IMR-90 (cell line): ENCODE data around the gene CEP97. TPM values are rescaled to one million over a fixed set of nuclear protein-coding genes. Genes with fewer than 3 reads are reported as not detected.

Source experiments
- ATAC-seq: fragments of 200-7000 bp; cut with Tn5 transposase; 2 replicates; pipeline ENCODE4 v1.9.1; 2020; ENCODE audit warnings: low read depth, mild to moderate bottlenecking, moderate library complexity
- BruUV-seq: library from RNA; stranded (reverse); fragments of 400-500 nt; replicated peaks from 2 replicates; lab custom pipeline; 2021; lab: Mats Ljungman, UMichigan
- CTCF ChIA-PET: fragments of 300-600 bp; formaldehyde crosslinking; extraction: SDS; loops from one replicate; lab custom pipeline; 2021; ENCODE audit warnings: antibody characterized with exemption; lab: Yijun Ruan, JAX
- POLR2A ChIA-PET: fragments of 300-600 bp; sonication (Branson Sonifier 250); formaldehyde crosslinking; loops from one replicate; lab custom pipeline; 2022; ENCODE audit warnings: antibody characterized with exemption; ENCODE audit not compliant: unreplicated experiment; lab: Charles Lee
- DNase-seq: peaks from one replicate; pipeline ENCODE4 v3.0.0; 2013
- H2AFZ ChIP-seq: replicated peaks from 2 replicates; pipeline ENCODE3; 2013; ENCODE audit warnings: low read length, mild to moderate bottlenecking; ENCODE audit not compliant: poor library complexity
- H2AK5ac ChIP-seq: 2 replicates; pipeline ENCODE4 v1.6.1; 2013; ENCODE audit warnings: low read depth, low read length, inconsistent platforms
- H2AK9ac ChIP-seq: replicated peaks from 2 replicates; pipeline ENCODE3; 2013; ENCODE audit warnings: mild to moderate bottlenecking, low read depth, low read length, moderate library complexity; ENCODE audit not compliant: poor library complexity
- H2BK120ac ChIP-seq: 2 replicates; pipeline ENCODE4 v1.6.1; 2013; ENCODE audit warnings: low read depth, low read length, inconsistent platforms
- H2BK15ac ChIP-seq: 3 replicates; pipeline ENCODE4 v1.6.1; 2013; ENCODE audit warnings: low read depth, low read length, inconsistent platforms
- H2BK20ac ChIP-seq: 2 replicates; pipeline ENCODE4 v1.6.1; 2013; ENCODE audit warnings: low read depth, mild to moderate bottlenecking, inconsistent platforms, low read length, moderate library complexity
- H2BK5ac ChIP-seq: 2 replicates; pipeline ENCODE4 v1.6.1; 2013; ENCODE audit warnings: mild to moderate bottlenecking, low read depth, low read length, inconsistent platforms; ENCODE audit not compliant: poor library complexity, severe bottlenecking
- H3K14ac ChIP-seq: replicated peaks from 2 replicates; pipeline ENCODE4 v1.6.1; 2013; ENCODE audit warnings: low read depth, low read length, inconsistent platforms
- H3K18ac ChIP-seq: 2 replicates; pipeline ENCODE4 v1.6.1; 2013; ENCODE audit warnings: low read depth, low read length, control low read depth
- H3K23ac ChIP-seq: 2 replicates; pipeline ENCODE4 v1.6.1; 2013; ENCODE audit warnings: low read depth, low read length, inconsistent platforms
- H3K27ac ChIP-seq: 2 replicates; pipeline ENCODE4 v1.5.1; 2013; ENCODE audit warnings: mild to moderate bottlenecking, control low read depth, low read length; ENCODE audit not compliant: insufficient read depth
- H3K27me3 ChIP-seq: 2 replicates; pipeline ENCODE4 v1.6.1; 2013; ENCODE audit warnings: low read length; ENCODE audit not compliant: control insufficient read depth, insufficient read depth
- H3K36me3 ChIP-seq: 2 replicates; pipeline ENCODE4 v1.6.1; 2013; ENCODE audit warnings: low read length, mixed read lengths; ENCODE audit not compliant: control insufficient read depth, insufficient read depth
- H3K4ac ChIP-seq: 2 replicates; pipeline ENCODE4 v1.6.1; 2013; ENCODE audit warnings: low read depth, low read length, inconsistent platforms
- H3K4me1 ChIP-seq: 2 replicates; pipeline ENCODE4 v1.6.1; 2013; ENCODE audit warnings: low read length, mixed read lengths; ENCODE audit not compliant: control insufficient read depth, insufficient read depth
- H3K4me2 ChIP-seq: 2 replicates; pipeline ENCODE4 v1.6.1; 2013; ENCODE audit warnings: low read depth, mild to moderate bottlenecking, control low read depth, low read length, moderate library complexity
- H3K4me3 ChIP-seq: 2 replicates; pipeline ENCODE4 v1.5.1; 2013; ENCODE audit warnings: low read depth, mild to moderate bottlenecking, control low read depth, low read length, moderate library complexity; ENCODE audit not compliant: insufficient read depth
- H3K56ac ChIP-seq: 2 replicates; pipeline ENCODE4 v1.6.1; 2013; ENCODE audit warnings: low read length, inconsistent platforms; ENCODE audit not compliant: insufficient read depth; ENCODE audit errors: extremely low read depth
- H3K79me1 ChIP-seq, 2 experiments: 2 replicates each; pipeline ENCODE4 v1.6.1; 2013; ENCODE audit warnings: low read length in 2 of 2, inconsistent platforms in 1 of 2, low read depth in 1 of 2
- H3K9ac ChIP-seq: 2 replicates; pipeline ENCODE4 v1.6.1; 2013; ENCODE audit warnings: low read depth, low read length, control low read depth
- H3K9me1 ChIP-seq: 2 replicates; pipeline ENCODE4 v1.6.1; 2013; ENCODE audit warnings: low read length, inconsistent platforms; ENCODE audit not compliant: insufficient read depth
- H3K9me3 ChIP-seq: 2 replicates; pipeline ENCODE4 v1.6.1; 2013; ENCODE audit warnings: low read length; ENCODE audit not compliant: control insufficient read depth, insufficient read depth
- H4K20me1 ChIP-seq: 2 replicates; pipeline ENCODE4 v1.6.1; 2013; ENCODE audit warnings: low read length, inconsistent platforms; ENCODE audit not compliant: insufficient read depth
- H4K5ac ChIP-seq: 2 replicates; pipeline ENCODE4 v1.6.1; 2013; ENCODE audit warnings: mild to moderate bottlenecking, low read depth, low read length, control low read depth
- H4K8ac ChIP-seq, 2 experiments: 2 replicates each; pipeline ENCODE4 v1.6.1; 2013; ENCODE audit warnings: low read depth in 2 of 2, low read length in 2 of 2, control low read depth in 1 of 2, inconsistent platforms in 1 of 2
- H4K91ac ChIP-seq: 2 replicates; pipeline ENCODE4 v1.6.1; 2013; ENCODE audit warnings: low read depth, low read length, inconsistent platforms; ENCODE audit not compliant: insufficient read depth
- BHLHE40 ChIP-seq: fragments of 150-350 bp; IDR thresholded peaks from 2 replicates; pipeline ENCODE4 v1.6.1; 2016; ENCODE audit warnings: mild to moderate bottlenecking, low read depth, low read length
- FOS ChIP-seq: fragments of 150-350 bp; IDR thresholded peaks from 2 replicates; pipeline ENCODE4 v1.6.1; 2016; ENCODE audit warnings: low read depth, low read length
- POLR2A ChIP-seq: IDR thresholded peaks from 2 replicates; pipeline ENCODE4 v1.6.1; 2012; ENCODE audit warnings: mild to moderate bottlenecking, low read depth, low read length
- RAD21 ChIP-seq: IDR thresholded peaks from 2 replicates; pipeline ENCODE4 v1.6.1; 2012; ENCODE audit warnings: low read length, improper control_type of control experiment
- RFX5 ChIP-seq: IDR thresholded peaks from 2 replicates; pipeline ENCODE4 v1.8.0; 2012; ENCODE audit warnings: low read depth, mild to moderate bottlenecking, low read length, moderate library complexity
- SMC3 ChIP-seq: fragments of 150-350 bp; IDR thresholded peaks from 2 replicates; pipeline ENCODE4 v1.6.1; 2016; ENCODE audit warnings: low read depth, mild to moderate bottlenecking, antibody characterized with exemption, low read length, moderate library complexity
- WGBS, 2 experiments: methylation state at CpG; one replicate each; pipeline versions ENCODE4 v1.1.5 to v1.1.7; 2013; ENCODE audit warnings: missing lambda C conversion rate in 2 of 2; ENCODE audit not compliant: insufficient read length in 1 of 2; ENCODE audit errors: extremely low coverage in 2 of 2; 5-methylcytosine and 5-hydroxymethylcytosine counted together
- dilution Hi-C: fragments of 300-500 bp; cut with HindIII; formaldehyde crosslinking; loops from one replicate; pipeline ENCODE4 v1.14.3; 2018; ENCODE audit warnings: low sequenced_read_pairs; ENCODE audit not compliant: unreplicated experiment
- in situ Hi-C: fragments of 300-500 bp; cut with MboI; formaldehyde crosslinking; loops from 3 replicates; pipeline ENCODE4 v1.14.3; 2019; ENCODE audit warnings: low sequenced_read_pairs, inconsistent platforms, mixed read lengths
- intact Hi-C: fragments of 100-400 bp; cut with micrococcal nuclease; formaldehyde crosslinking; loops from 2 replicates; pipeline ENCODE4 v1.10.0; 2022
- polyA plus RNA-seq, 3 experiments: library from polyadenylated mRNA; depleted of rRNA; stranded (reverse); fragments of >200 nt; gene quantifications; 2 replicates each; pipeline ENCODE4 v1.2.3, GENCODE V29; 2012; ENCODE audit warnings: low replicate concordance in 1 of 3
- total RNA-seq: library from RNA; depleted of rRNA; stranded (reverse); fragments of >200 nt; gene quantifications from 2 replicates; pipeline ENCODE4 v1.2.3, GENCODE V29; 2012
- TF ChIP-seq, protein P1 (sequence below): fragments of 150-350 bp; IDR thresholded peaks from 2 replicates; pipeline ENCODE4 v1.6.1; 2016; ENCODE audit warnings: low read depth, mild to moderate bottlenecking, low read length, moderate library complexity, borderline replicate concordance

CEP97 gene
- total and polyA plus RNA-seq, 2 of the 4 experiments (the other 2 are of a cell fraction) = 2.0 to 21.9 TPM

DNA sequence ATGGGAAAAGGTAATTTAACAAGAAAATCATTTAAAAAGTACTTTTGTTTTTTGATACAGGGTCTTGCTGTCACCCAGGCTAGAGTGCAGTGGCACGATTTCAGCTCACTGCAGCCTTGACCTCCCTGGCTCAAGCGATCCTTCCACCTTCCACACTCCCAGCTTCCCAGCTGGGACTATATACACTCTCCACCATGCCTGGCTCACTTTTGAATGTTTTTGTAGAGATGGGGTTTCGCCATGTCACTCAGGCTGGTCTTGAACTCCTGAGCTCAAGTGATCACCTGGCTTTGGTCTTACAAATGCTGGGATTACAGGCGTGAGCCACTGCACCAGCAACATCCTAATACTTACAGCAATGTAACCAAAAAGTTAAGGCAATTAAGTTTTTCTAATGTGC is 43.9 kb upstream of the CEP97 start:
- intact Hi-C loops = no loop called here
- no peak overlapping the region for H2BK5ac ChIP-seq
- TF ChIP-seq RAD21 (no peak), FOS (no peak), SMC3 (no peak), POLR2A (no peak), RFX5 (no peak), BHLHE40 (no peak)
- TF ChIP-seq, protein P1, sequence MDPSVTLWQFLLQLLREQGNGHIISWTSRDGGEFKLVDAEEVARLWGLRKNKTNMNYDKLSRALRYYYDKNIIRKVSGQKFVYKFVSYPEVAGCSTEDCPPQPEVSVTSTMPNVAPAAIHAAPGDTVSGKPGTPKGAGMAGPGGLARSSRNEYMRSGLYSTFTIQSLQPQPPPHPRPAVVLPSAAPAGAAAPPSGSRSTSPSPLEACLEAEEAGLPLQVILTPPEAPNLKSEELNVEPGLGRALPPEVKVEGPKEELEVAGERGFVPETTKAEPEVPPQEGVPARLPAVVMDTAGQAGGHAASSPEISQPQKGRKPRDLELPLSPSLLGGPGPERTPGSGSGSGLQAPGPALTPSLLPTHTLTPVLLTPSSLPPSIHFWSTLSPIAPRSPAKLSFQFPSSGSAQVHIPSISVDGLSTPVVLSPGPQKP = no peak
- no peak overlapping the region for H2BK15ac ChIP-seq
- no peak overlapping the region for H3K9ac ChIP-seq
- no peak overlapping the region for H3K23ac ChIP-seq
- H2AK5ac ChIP-seq = no peak overlapping the region
- H3K36me3 ChIP-seq = peaks cover 32% of the 10 kb centered on the region
- no peak overlapping the region for H2BK20ac ChIP-seq
- no peak overlapping the region for H2AFZ ChIP-seq
- in situ Hi-C loops = no loop called here
- H4K91ac ChIP-seq = no peak overlapping the region
- dilution Hi-C loops = no loop called here
- peaks cover 46% of the 10 kb centered on the region for H4K20me1 ChIP-seq
- POLR2A ChIA-PET = interaction anchor here (0.6 kb wide), 1 partner anchor 488 kb away, joined by 4 read pairs; no protein-coding TSS in a partner anchor
- no peak overlapping the region for H3K27ac ChIP-seq
- H3K4me1 ChIP-seq = peaks cover 4% of the 10 kb centered on the region
- ATAC-seq = no peak
- no peak overlapping the region for H4K8ac ChIP-seq
- H3K14ac ChIP-seq = no peak overlapping the region
- no peak overlapping the region for H3K4me2 ChIP-seq
- no peaks in the 10 kb centered on the region for H3K9me1 ChIP-seq
- no peak overlapping the region for H3K4me3 ChIP-seq
- no peak overlapping the region for H3K18ac ChIP-seq
- no peak overlapping the region for H2AK9ac ChIP-seq
- BruUV-seq = no TSS peak
- CTCF ChIA-PET = no interaction called here
- peaks cover 6 to 41% of the 10 kb centered on the region in 2 experiments; a peak in 3 of 4 replicates for H3K79me1 ChIP-seq
- no CpG with 5 or more reads among the region's 4 CpGs for WGBS, 2 experiments
- no peak overlapping the region for H2BK120ac ChIP-seq
- no peak overlapping the region for H4K5ac ChIP-seq
- H3K4ac ChIP-seq = no peak overlapping the region
- no peak for DNase-seq
- H3K27me3 ChIP-seq = no peaks in the 10 kb centered on the region
- H3K9me3 ChIP-seq = no peaks in the 10 kb centered on the region
- no peak overlapping the region for H3K56ac ChIP-seq
